ENCODE data around the gene MAPK8IP3.
A peak's percentile ranks its signal among the peaks of the same experiment; 100 is the strongest.
"Not testable (repeated sequence)": the region's sequence is repeated elsewhere in the genome, so short reads cannot be mapped to it uniquely, and the experiment has no call there.

MAPK8IP3 gene

GRCh38 chr16:1698680-1699079 is 7.3 kb upstream of the MAPK8IP3 start:
- H3K9me3 ChIP-seq (ENCODE audit: insufficient read depth, low read length): no peaks in the 10 kb centered on the region
- peaks cover 11% of the 10 kb centered on the region for H3K79me2 ChIP-seq (ENCODE audit: insufficient read depth, low read length)
- H2AFZ ChIP-seq (ENCODE audit: low read depth, low read length, severe bottlenecking): no peak overlapping the region
- no peak overlapping the region for H3K27ac ChIP-seq (ENCODE audit: low read depth, low read length)
- H3F3A ChIP-seq (ENCODE audit: insufficient read depth): peaks cover 6% of the 10 kb centered on the region; the same call in 1 of the 2 replicates
- H3K4me3 ChIP-seq (ENCODE audit: insufficient read depth, low read length, poor library complexity, severe bottlenecking): no peak overlapping the region
- no peak overlapping the region for H3K9ac ChIP-seq (ENCODE audit: low read length)
- H3K4me2 ChIP-seq (ENCODE audit: low read depth, low read length, poor library complexity, severe bottlenecking): no peak overlapping the region
- H3K36me3 ChIP-seq (ENCODE audit: low read length): peaks cover 18% of the 10 kb centered on the region
- TF ChIP-seq EZH2phosphoT487 (conservative IDR thresholded peaks at IDR 0.05; ENCODE audit: low read length): no peak
- no peak for TF ChIP-seq CTCF (IDR thresholded peaks at IDR 0.05; ENCODE audit: insufficient read depth, low read length, poor library complexity, severe bottlenecking)
- H3K27me3 ChIP-seq (ENCODE audit: low read length): no peaks in the 10 kb centered on the region
- H4K20me1 ChIP-seq (ENCODE audit: low read depth, low read length): peaks cover 4% of the 10 kb centered on the region; the same call in 1 of the 2 replicates
- H3K9me2 ChIP-seq (replicated peaks; ENCODE audit: insufficient read depth, low read length): no peaks in the 10 kb centered on the region

GRCh38 chr16:1700246-1700645 is 5.7 kb upstream of the MAPK8IP3 start:
- Histone ChIP-seq H3K4me3 (ENCODE audit: insufficient read depth, low read length, poor library complexity, severe bottlenecking) (no peak overlapping the region), H2AFZ (ENCODE audit: low read depth, low read length, severe bottlenecking) (no peak overlapping the region), H3K9me3 (ENCODE audit: insufficient read depth, low read length) (no peaks in the 10 kb centered on the region), H3K79me2 (ENCODE audit: insufficient read depth, low read length) (no peaks in the 10 kb centered on the region), H3K27ac (ENCODE audit: low read depth, low read length) (no peak overlapping the region), H4K20me1 (ENCODE audit: low read depth, low read length) (peaks cover 4% of the 10 kb centered on the region; the same call in 1 of the 2 replicates), H3F3A (ENCODE audit: insufficient read depth) (peaks cover 16% of the 10 kb centered on the region; the same call in 1 of the 2 replicates), H3K4me2 (ENCODE audit: low read depth, low read length, poor library complexity, severe bottlenecking) (no peak overlapping the region), H3K9ac (ENCODE audit: low read length) (no peak overlapping the region), H3K36me3 (ENCODE audit: low read length) (peaks cover 6% of the 10 kb centered on the region; the same call in 1 of the 2 replicates), H3K9me2 (replicated peaks; ENCODE audit: insufficient read depth, low read length) (no peaks in the 10 kb centered on the region), H3K27me3 (ENCODE audit: low read length) (no peaks in the 10 kb centered on the region)
- TF ChIP-seq CTCF (IDR thresholded peaks at IDR 0.05; ENCODE audit: insufficient read depth, low read length, poor library complexity, severe bottlenecking): no peak
- TF ChIP-seq EZH2phosphoT487 (conservative IDR thresholded peaks at IDR 0.05; ENCODE audit: low read length): no peak

GRCh38 chr16:1701216-1701878 is 4.6 kb upstream of the MAPK8IP3 start:
- H3K4me3 ChIP-seq (ENCODE audit: insufficient read depth, low read length, poor library complexity, severe bottlenecking): no peak overlapping the region
- H3K79me2 ChIP-seq (ENCODE audit: insufficient read depth, low read length): no peaks in the 10 kb centered on the region
- peaks cover 4% of the 10 kb centered on the region; the same call in 1 of the 2 replicates for H4K20me1 ChIP-seq (ENCODE audit: low read depth, low read length)
- no peaks in the 10 kb centered on the region for H3K27me3 ChIP-seq (ENCODE audit: low read length)
- TF ChIP-seq EZH2phosphoT487 (conservative IDR thresholded peaks at IDR 0.05; ENCODE audit: low read length) (no peak), CTCF (IDR thresholded peaks at IDR 0.05; ENCODE audit: insufficient read depth, low read length, poor library complexity, severe bottlenecking) (no peak)
- H3K4me2 ChIP-seq (ENCODE audit: low read depth, low read length, poor library complexity, severe bottlenecking): no peak overlapping the region
- H3K9me2 ChIP-seq (replicated peaks; ENCODE audit: insufficient read depth, low read length): no peaks in the 10 kb centered on the region
- H3K27ac ChIP-seq (ENCODE audit: low read depth, low read length): no peak overlapping the region
- no peak overlapping the region for H2AFZ ChIP-seq (ENCODE audit: low read depth, low read length, severe bottlenecking)
- no peaks in the 10 kb centered on the region for H3K9me3 ChIP-seq (ENCODE audit: insufficient read depth, low read length)
- peaks cover 6% of the 10 kb centered on the region; the same call in 1 of the 2 replicates for H3K36me3 ChIP-seq (ENCODE audit: low read length)
- no peak overlapping the region for H3K9ac ChIP-seq (ENCODE audit: low read length)
- H3F3A ChIP-seq (ENCODE audit: insufficient read depth): peaks cover 16% of the 10 kb centered on the region; the same call in 1 of the 2 replicates

GRCh38 chr16:1705324-1705687 is 689 bp upstream of the MAPK8IP3 start:
- peaks cover 37% of the 10 kb centered on the region for H3K79me2 ChIP-seq (ENCODE audit: insufficient read depth, low read length)

More at GRCh38 chr16:1705324-1705687, 689 bp upstream of the MAPK8IP3 start:
- not testable (repeated sequence) for H4K20me1 ChIP-seq (ENCODE audit: low read depth, low read length); H3K9me2 ChIP-seq (replicated peaks; ENCODE audit: insufficient read depth, low read length); H3K27me3 ChIP-seq (ENCODE audit: low read length); H3K9me3 ChIP-seq (ENCODE audit: insufficient read depth, low read length); H3K36me3 ChIP-seq (ENCODE audit: low read length)
- Histone ChIP-seq H3K9ac (ENCODE audit: low read length) (peak overlapping the region; percentile 78), H2AFZ (ENCODE audit: low read depth, low read length, severe bottlenecking) (peak overlapping the region; percentile 68), H3K4me3 (ENCODE audit: insufficient read depth, low read length, poor library complexity, severe bottlenecking) (peak overlapping the region; percentile 64), H3F3A (ENCODE audit: insufficient read depth) (peaks cover 16% of the 10 kb centered on the region; the same call in 1 of the 2 replicates), H3K27ac (ENCODE audit: low read depth, low read length) (peak overlapping the region; percentile 57), H3K4me2 (ENCODE audit: low read depth, low read length, poor library complexity, severe bottlenecking) (peak overlapping the region; percentile 77)

Data from SU-DHL-6 (cell line).